ENCODE measurements around the gene GOLGA8N. TPM values are rescaled to one million over a fixed set of nuclear protein-coding genes. Genes with fewer than 3 reads are reported as not detected.

The GOLGA8N gene
- total RNA-seq, 1 donor from 2014 or later, result 5.2 TPM

GRCh38 chr15:32649342-32649741 is 56.1 kb downstream of the GOLGA8N start:
- Histone ChIP-seq H3K27me3 (ENCODE audit: control insufficient read depth in 3 of 3, insufficient read depth in 3 of 3, low read length in 3 of 3) (no peaks in the 10 kb centered on the region), H3K36me3 (ENCODE audit: control insufficient read depth in 3 of 3, insufficient read depth in 3 of 3, low read length in 3 of 3) (no peaks in the 10 kb centered on the region), H3K9me3 (ENCODE audit: control insufficient read depth in 3 of 3, low read length in 3 of 3) (no peaks in the 10 kb centered on the region), H3K9ac (ENCODE audit: low read depth in 1 of 3, low read length in 3 of 3) (no peak overlapping the region), H3K4me3 (ENCODE audit: low read length in 3 of 3) (no peak overlapping the region), H3K4me1 (ENCODE audit: control insufficient read depth in 3 of 3, insufficient read depth in 3 of 3, low read length in 3 of 3) (no peaks in the 10 kb centered on the region), H3K27ac (ENCODE audit: low read depth, low read length) (no peak overlapping the region)

DNA sequence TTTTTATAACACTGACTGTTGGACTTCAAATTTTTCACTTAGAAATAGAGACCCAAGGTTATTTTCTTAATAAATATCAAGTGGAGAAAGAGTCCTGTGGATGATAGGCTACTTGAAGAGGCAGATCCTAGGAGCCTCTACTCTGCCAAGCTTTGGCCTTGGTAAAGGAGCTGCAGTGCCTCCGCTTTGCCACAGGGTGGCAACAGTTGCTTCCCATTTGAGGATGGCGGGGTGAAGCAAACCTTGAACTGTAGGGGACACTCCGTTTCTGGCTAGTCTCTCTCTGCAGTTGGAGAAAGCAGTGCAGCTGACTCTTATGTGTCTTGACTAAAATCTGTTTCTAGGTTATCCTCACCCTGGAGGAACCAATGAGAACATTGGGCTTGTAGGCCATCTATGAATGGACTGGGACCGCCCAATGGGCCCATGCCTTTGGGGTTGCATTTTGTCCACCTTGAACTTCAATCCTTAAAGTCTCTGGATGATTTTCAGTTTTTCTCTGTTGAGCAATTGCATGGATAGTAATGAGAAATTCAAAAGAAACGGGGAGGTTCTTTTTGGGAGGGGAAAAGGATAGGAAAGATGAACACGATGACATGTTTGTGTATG is 58.1 kb downstream of the GOLGA8N start:
- no peaks in the 10 kb centered on the region for H3K36me3 ChIP-seq (ENCODE audit: control insufficient read depth in 3 of 3, insufficient read depth in 3 of 3, low read length in 3 of 3)
- H3K4me3 ChIP-seq (ENCODE audit: low read length in 3 of 3), result no peak overlapping the region
- no peak overlapping the region for H3K27ac ChIP-seq (ENCODE audit: low read depth, low read length)
- no peaks in the 10 kb centered on the region for H3K4me1 ChIP-seq (ENCODE audit: control insufficient read depth in 3 of 3, insufficient read depth in 3 of 3, low read length in 3 of 3)
- H3K9ac ChIP-seq (ENCODE audit: low read depth in 1 of 3, low read length in 3 of 3), result no peak overlapping the region
- no peaks in the 10 kb centered on the region for H3K27me3 ChIP-seq (ENCODE audit: control insufficient read depth in 3 of 3, insufficient read depth in 3 of 3, low read length in 3 of 3)
- H3K9me3 ChIP-seq (ENCODE audit: control insufficient read depth in 3 of 3, low read length in 3 of 3), result no peaks in the 10 kb centered on the region

DNA sequence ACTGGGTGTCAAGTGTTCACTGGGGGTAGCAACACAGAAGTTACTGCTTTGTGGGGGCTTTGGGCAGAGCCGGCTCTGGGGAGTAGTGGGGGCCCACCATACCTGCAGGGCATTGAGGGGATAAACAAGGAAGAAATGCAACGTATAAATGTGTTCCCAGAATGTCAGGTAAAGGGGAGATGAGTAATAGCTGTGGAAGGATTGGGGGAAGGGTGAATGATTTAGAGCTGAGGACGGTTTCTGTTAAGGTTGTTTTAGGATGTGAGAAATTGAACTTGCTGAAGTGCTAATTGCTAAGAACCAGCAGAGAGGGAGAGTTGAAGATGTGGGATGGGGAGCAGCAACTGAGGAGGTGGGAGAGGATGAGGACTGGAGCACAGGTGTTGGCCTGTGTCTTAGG is 58.9 kb downstream of the GOLGA8N start:
- no peaks in the 10 kb centered on the region for H3K36me3 ChIP-seq (ENCODE audit: control insufficient read depth in 3 of 3, insufficient read depth in 3 of 3, low read length in 3 of 3)
- H3K4me3 ChIP-seq (ENCODE audit: low read length in 3 of 3), result no peak overlapping the region
- H3K9me3 ChIP-seq (ENCODE audit: control insufficient read depth in 3 of 3, low read length in 3 of 3), result no peaks in the 10 kb centered on the region
- no peaks in the 10 kb centered on the region for H3K4me1 ChIP-seq (ENCODE audit: control insufficient read depth in 3 of 3, insufficient read depth in 3 of 3, low read length in 3 of 3)
- H3K9ac ChIP-seq (ENCODE audit: low read depth in 1 of 3, low read length in 3 of 3), result no peak overlapping the region
- no peaks in the 10 kb centered on the region for H3K27me3 ChIP-seq (ENCODE audit: control insufficient read depth in 3 of 3, insufficient read depth in 3 of 3, low read length in 3 of 3)
- H3K27ac ChIP-seq (ENCODE audit: low read depth, low read length), result no peak overlapping the region

DNA sequence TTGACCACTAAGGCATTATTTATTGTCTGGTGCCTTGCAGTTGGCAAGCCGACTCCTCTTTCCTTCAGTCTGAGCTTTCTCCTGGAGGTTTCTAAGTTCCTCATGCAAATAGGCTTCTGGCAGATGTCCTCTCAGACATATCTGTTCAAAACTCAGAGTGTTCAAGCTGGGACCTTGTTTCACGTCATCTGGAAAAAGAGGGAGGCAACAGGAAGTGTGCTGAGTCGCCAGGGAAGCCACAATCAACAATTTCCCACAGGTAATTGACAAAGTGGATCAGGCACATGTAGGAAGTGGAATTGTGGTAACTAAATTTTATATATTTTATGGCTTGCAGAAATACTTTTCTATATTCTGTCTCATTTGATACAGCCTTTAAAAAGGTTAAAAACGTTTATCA is 62.8 kb downstream of the GOLGA8N start:
- Histone ChIP-seq H3K4me1 (ENCODE audit: control insufficient read depth in 3 of 3, insufficient read depth in 3 of 3, low read length in 3 of 3) (peaks cover 16 to 17% (median 16%) of the 10 kb centered on the region in 3 donors), H3K36me3 (ENCODE audit: control insufficient read depth in 3 of 3, insufficient read depth in 3 of 3, low read length in 3 of 3) (no peaks in the 10 kb centered on the region), H3K9ac (ENCODE audit: low read depth in 1 of 3, low read length in 3 of 3) (no peak overlapping the region), H3K4me3 (ENCODE audit: low read length in 3 of 3) (no peak overlapping the region), H3K27ac (ENCODE audit: low read depth, low read length) (no peak overlapping the region), H3K27me3 (ENCODE audit: control insufficient read depth in 3 of 3, insufficient read depth in 3 of 3, low read length in 3 of 3) (no peaks in the 10 kb centered on the region), H3K9me3 (ENCODE audit: control insufficient read depth in 3 of 3, low read length in 3 of 3) (no peaks in the 10 kb centered on the region)

DNA sequence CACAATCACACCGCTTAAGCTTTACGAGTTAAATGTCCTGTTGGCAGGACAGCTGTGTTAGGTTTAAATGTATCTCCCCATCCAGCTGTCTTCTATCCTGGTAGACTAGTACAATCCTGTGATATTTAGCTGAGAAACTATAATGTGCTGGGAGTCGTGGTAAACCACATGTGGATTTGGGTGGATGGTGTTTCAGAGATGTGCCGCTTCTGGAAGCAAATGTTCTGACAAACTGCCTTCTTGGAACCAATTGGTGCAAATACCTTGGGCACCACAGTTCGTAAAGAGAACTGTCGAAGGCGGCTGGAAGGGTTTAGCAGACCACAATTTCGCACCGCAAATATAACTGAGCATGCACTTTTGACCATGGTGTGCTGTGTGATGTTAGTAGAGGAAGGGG is 63.2 kb downstream of the GOLGA8N start:
- Histone ChIP-seq H3K36me3 (ENCODE audit: control insufficient read depth in 3 of 3, insufficient read depth in 3 of 3, low read length in 3 of 3) (no peaks in the 10 kb centered on the region), H3K4me1 (ENCODE audit: control insufficient read depth in 3 of 3, insufficient read depth in 3 of 3, low read length in 3 of 3) (peaks cover 16 to 17% (median 16%) of the 10 kb centered on the region in 3 donors), H3K27ac (ENCODE audit: low read depth, low read length) (no peak overlapping the region), H3K27me3 (ENCODE audit: control insufficient read depth in 3 of 3, insufficient read depth in 3 of 3, low read length in 3 of 3) (no peaks in the 10 kb centered on the region), H3K4me3 (ENCODE audit: low read length in 3 of 3) (no peak overlapping the region), H3K9ac (ENCODE audit: low read depth in 1 of 3, low read length in 3 of 3) (no peak overlapping the region), H3K9me3 (ENCODE audit: control insufficient read depth in 3 of 3, low read length in 3 of 3) (no peaks in the 10 kb centered on the region)

Small RNAs within 50 kb of the gene (small RNA-seq; reads per million reads assigned to genes)
- gene RN7SL286P, result not detected

Other genes with a start within 250 kb of the GOLGA8N start
- not detected for gene GOLGA8K, start 190.2 kb upstream of the GOLGA8N start, total RNA-seq
- gene GOLGA8O, start 137.8 kb upstream of the GOLGA8N start, total RNA-seq, result 1.6 TPM
- gene ARHGAP11A, start 22.0 kb downstream of the GOLGA8N start, total RNA-seq, result 3.7 TPM
- 8.4 TPM for gene SCG5, start 48.3 kb downstream of the GOLGA8N start, total RNA-seq
- gene GREM1, start 124.5 kb downstream of the GOLGA8N start, total RNA-seq, result 0.52 TPM